ENCODE data around the gene PARP11.

PARP11 gene

GRCh38 chr12:3759878-3760277 lies 113.3 kb downstream of the PARP11 start:
- TF ChIP-seq POLR2AphosphoS5 (IDR thresholded peaks at IDR 0.05; ENCODE audit: low read depth, low read length): no peak
- no peak for TF ChIP-seq TAF1 (IDR thresholded peaks at IDR 0.05; ENCODE audit: borderline replicate concordance, insufficient read depth, low read length)
- no peak for TF ChIP-seq SIN3A (IDR thresholded peaks at IDR 0.05; ENCODE audit: borderline replicate concordance, insufficient read depth, low read length)
- TF ChIP-seq FOXP2 (optimal IDR thresholded peaks at IDR 0.05; ENCODE audit: borderline replicate concordance, extremely low read depth, extremely low read length, insufficient read depth): no peak
- TF ChIP-seq REST (IDR thresholded peaks at IDR 0.05; ENCODE audit: insufficient read depth in 1 of 2, low read depth in 2 of 2, low read length in 2 of 2): no peak
